H1 (cell line): Measurements from ENCODE around the gene POU5F1. TPM values are rescaled to one million over a fixed set of nuclear protein-coding genes. Genes with fewer than 3 reads are reported as not detected.

Source experiments
- ASH2L ChIP-seq: fragments of 200-600, 300-600 bp; sonication (generic); IDR thresholded peaks from one replicate; pipeline ENCODE4 v1.7.1; 2017; ENCODE audit warnings: low read length
- ATF2 ChIP-seq: IDR thresholded peaks from 2 replicates; pipeline ENCODE4 v1.6.1; 2012; ENCODE audit warnings: low read length, inconsistent platforms
- BCL11A ChIP-seq, 2 experiments: IDR thresholded peaks; one replicate each; pipeline ENCODE4 v1.6.1; 2011; ENCODE audit warnings: low read depth in 2 of 2, low read length in 2 of 2, mild to moderate bottlenecking in 2 of 2
- BRCA1 ChIP-seq: IDR thresholded peaks from 2 replicates; pipeline ENCODE4 v1.6.1; 2012; ENCODE audit warnings: low read depth, low read length, improper control_type of control experiment
- CBX5 ChIP-seq: fragments of 300-800, 300-1000 bp; sonication (generic); IDR thresholded peaks from 2 replicates; pipeline ENCODE4 v1.7.1; 2016; ENCODE audit warnings: antibody characterized with exemption, low read length, low read depth
- CHD1 ChIP-seq: IDR thresholded peaks from 2 replicates; pipeline ENCODE4 v1.6.1; 2012; ENCODE audit warnings: low read depth, low read length, improper control_type of control experiment
- EGR1 ChIP-seq: IDR thresholded peaks from 2 replicates; pipeline ENCODE4 v1.6.1; 2011; ENCODE audit warnings: low read depth, low read length, borderline replicate concordance
- FOSL1 ChIP-seq: IDR thresholded peaks from 2 replicates; pipeline ENCODE4 v1.6.1; 2011; ENCODE audit warnings: mild to moderate bottlenecking, low read depth, low read length, moderate library complexity; ENCODE audit not compliant: insufficient read depth
- HDAC2 ChIP-seq, 2 experiments: fragments of 300-600 bp in 1 of 2; sonication (generic) in 1 of 2; IDR thresholded peaks; 2 replicates each; pipeline ENCODE4 v1.6.1; 2011 to 2012; ENCODE audit warnings: low read depth in 2 of 2, low read length in 2 of 2, mild to moderate bottlenecking in 2 of 2, moderate library complexity in 2 of 2, borderline replicate concordance in 1 of 2, inconsistent platforms in 1 of 2
- RAD21 ChIP-seq, 2 experiments: IDR thresholded peaks in 1 of 2; conservative IDR thresholded peaks in 1 of 2; 2 replicates each; pipeline ENCODE4 v1.6.1; 2011; ENCODE audit warnings: low read depth in 2 of 2, low read length in 2 of 2, improper control_type of control experiment in 1 of 2, inconsistent platforms in 1 of 2, mild to moderate bottlenecking in 1 of 2, moderate library complexity in 1 of 2
- RFX5 ChIP-seq: IDR thresholded peaks from 2 replicates; pipeline ENCODE4 v1.6.1; 2011; ENCODE audit warnings: low read depth, low read length, improper control_type of control experiment, borderline replicate concordance
- RXRA ChIP-seq: IDR thresholded peaks from 2 replicates; pipeline ENCODE4 v1.6.1; 2011; ENCODE audit warnings: low read depth, mild to moderate bottlenecking, low read length, moderate library complexity; ENCODE audit not compliant: insufficient read depth
- SIRT6 ChIP-seq: IDR thresholded peaks from one replicate; pipeline ENCODE4 v1.7.1; 2012; ENCODE audit warnings: low read length, inconsistent platforms
- TCF12 ChIP-seq: IDR thresholded peaks from 2 replicates; pipeline ENCODE4 v1.6.1; 2011; ENCODE audit warnings: low read depth, mild to moderate bottlenecking, low read length
- TEAD4 ChIP-seq: IDR thresholded peaks from 2 replicates; pipeline ENCODE4 v1.6.1; 2012; ENCODE audit warnings: low read depth, low read length, inconsistent platforms, mixed read lengths
- USF2 ChIP-seq: IDR thresholded peaks from 2 replicates; pipeline ENCODE4 v1.6.1; 2011; ENCODE audit warnings: low read length, improper control_type of control experiment
- polyA plus RNA-seq, 7 experiments: library from polyadenylated mRNA; depleted of rRNA in 3 of 7; stranded (reverse) in 5 of 7; unstranded in 2 of 7; fragments of >200 nt in 5 of 7; fragments of 200-250 nt in 2 of 7; gene quantifications; 1 replicate in 5 of 7; 2 replicates in 1 of 7; 4 replicates in 1 of 7; pipeline versions ENCODE4 v1.2.1 to v1.2.3, GENCODE V29; 2011 to 2013; ENCODE audit warnings: missing spikeins in 2 of 7, mixed read lengths in 2 of 7
- total RNA-seq: library from RNA; stranded (reverse); fragmentation: NEBNext Ultra II Directional; extraction: Animal tissue kit (Norgen Biotek cat#: 25700); gene quantifications from 2 replicates; pipeline ENCODE4 v1.2.1, GENCODE V29; 2021
- TF ChIP-seq, protein P1 (sequence below), 3 experiments: IDR thresholded peaks; 1 replicate in 2 of 3; 2 replicates in 1 of 3; pipeline versions ENCODE4 v1.5.1 to v1.6.1; 2011; ENCODE audit warnings: low read length in 3 of 3, mild to moderate bottlenecking in 3 of 3, inconsistent platforms in 2 of 3, low read depth in 1 of 3, moderate library complexity in 1 of 3; ENCODE audit not compliant: insufficient read depth in 1 of 3; ENCODE audit errors: control extremely low read depth in 1 of 3

POU5F1 gene
- total and polyA plus RNA-seq, 2 of the 8 experiments (the other 6 are each of a cell fraction or from before 2014, with no cell fraction given): 2,437 to 2,526 TPM

- peak; percentile 76 for TF ChIP-seq ASH2L
- no peak for TF ChIP-seq BRCA1
- TF ChIP-seq CHD1: no peak
- TF ChIP-seq USF2: no peak
- no peak for TF ChIP-seq FOSL1
- TF ChIP-seq TEAD4: no peak
- 0 out of 4 replicates have a peak, but pooled peaks of 1 of the 2 experiments have one; percentile 55 for TF ChIP-seq HDAC2 (IDR thresholded peaks at IDR 0.05; ENCODE audit: borderline replicate concordance in 1 of 2, low read depth in 2 of 2, low read length in 2 of 2)
- TF ChIP-seq ATF2: no peak
- TF ChIP-seq RXRA: no peak; the same call in 1 of the 2 replicates
- TF ChIP-seq BCL11A (IDR thresholded peaks at IDR 0.05; ENCODE audit: low read depth in 2 of 2, low read length in 2 of 2): peak in 1 of 2 experiments; percentile 58
- no peak for TF ChIP-seq SIRT6
- TF ChIP-seq RFX5: no peak
- TF ChIP-seq EGR1: peak; percentile 70
- no peak for TF ChIP-seq CBX5
- TF ChIP-seq, protein P1, sequence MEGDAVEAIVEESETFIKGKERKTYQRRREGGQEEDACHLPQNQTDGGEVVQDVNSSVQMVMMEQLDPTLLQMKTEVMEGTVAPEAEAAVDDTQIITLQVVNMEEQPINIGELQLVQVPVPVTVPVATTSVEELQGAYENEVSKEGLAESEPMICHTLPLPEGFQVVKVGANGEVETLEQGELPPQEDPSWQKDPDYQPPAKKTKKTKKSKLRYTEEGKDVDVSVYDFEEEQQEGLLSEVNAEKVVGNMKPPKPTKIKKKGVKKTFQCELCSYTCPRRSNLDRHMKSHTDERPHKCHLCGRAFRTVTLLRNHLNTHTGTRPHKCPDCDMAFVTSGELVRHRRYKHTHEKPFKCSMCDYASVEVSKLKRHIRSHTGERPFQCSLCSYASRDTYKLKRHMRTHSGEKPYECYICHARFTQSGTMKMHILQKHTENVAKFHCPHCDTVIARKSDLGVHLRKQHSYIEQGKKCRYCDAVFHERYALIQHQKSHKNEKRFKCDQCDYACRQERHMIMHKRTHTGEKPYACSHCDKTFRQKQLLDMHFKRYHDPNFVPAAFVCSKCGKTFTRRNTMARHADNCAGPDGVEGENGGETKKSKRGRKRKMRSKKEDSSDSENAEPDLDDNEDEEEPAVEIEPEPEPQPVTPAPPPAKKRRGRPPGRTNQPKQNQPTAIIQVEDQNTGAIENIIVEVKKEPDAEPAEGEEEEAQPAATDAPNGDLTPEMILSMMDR (IDR thresholded peaks at IDR 0.05; ENCODE audit: control extremely low read depth in 1 of 3, insufficient read depth in 1 of 3, low read depth in 1 of 3, low read length in 3 of 3): 0 out of 4 replicates have a peak, but pooled peaks of 1 of the 3 experiments have one; percentile 9
- 0 out of 2 replicates have a peak, but pooled peaks have one; percentile 86 for TF ChIP-seq TCF12
- no peak; a peak in 1 of 4 replicates for TF ChIP-seq RAD21 (IDR thresholded peaks at IDR 0.05 in 1 of 2, conservative IDR thresholded peaks at IDR 0.05 in 1 of 2; ENCODE audit: low read depth in 2 of 2, low read length in 2 of 2)
Observed at GRCh38 chr6:31171931-31172905, 1.7 kb upstream of the POU5F1 start (continued).
